ENCODE results near the gene STXBP4. TPM values are rescaled to one million over a fixed set of nuclear protein-coding genes. Genes with fewer than 3 reads are reported as not detected.

STXBP4 gene
- polyA plus RNA-seq, 1 experiment, result 9.7 TPM

- CTCF ChIA-PET, result no interaction called here
- no peak for TF ChIP-seq CTCF (IDR thresholded peaks at IDR 0.05; ENCODE audit: low read depth, low read length)
- Histone ChIP-seq H3K9me3 (ENCODE audit: control insufficient read depth, insufficient read depth, low read length) (no peaks in the 10 kb centered on the region), H3K27ac (ENCODE audit: low read depth, low read length) (no peak overlapping the region), H3K4me3 (ENCODE audit: low read depth, low read length) (no peak overlapping the region), H3K27me3 (ENCODE audit: control insufficient read depth, insufficient read depth, low read length) (no peaks in the 10 kb centered on the region)
- POLR2A ChIA-PET, result interaction anchor here (0.7 kb wide), 1 partner anchor 296 kb away, joined by 3 read pairs; no protein-coding TSS in a partner anchor
- DNase-seq (ENCODE audit: low read depth, low spot score), result no peak
Observed at GRCh38 chr17:55155856-55156560, 187.4 kb downstream of the STXBP4 start.

- no peak for TF ChIP-seq CTCF (IDR thresholded peaks at IDR 0.05; ENCODE audit: low read depth, low read length)
- no peaks in the 10 kb centered on the region for H3K27me3 ChIP-seq (ENCODE audit: control insufficient read depth, insufficient read depth, low read length)
- no peak for DNase-seq (ENCODE audit: low read depth, low spot score)
- no peaks in the 10 kb centered on the region for H3K9me3 ChIP-seq (ENCODE audit: control insufficient read depth, insufficient read depth, low read length)
- CTCF ChIA-PET, result no interaction called here
- H3K4me3 ChIP-seq (ENCODE audit: low read depth, low read length), result no peak overlapping the region
- no peak overlapping the region for H3K27ac ChIP-seq (ENCODE audit: low read depth, low read length)
- POLR2A ChIA-PET, result no interaction called here
Observed at GRCh38 chr17:55157165-55157564, 188.6 kb downstream of the STXBP4 start.

GRCh38 chr17:55158439-55158838 is 189.9 kb downstream of the STXBP4 start:
- H3K27me3 ChIP-seq (ENCODE audit: control insufficient read depth, insufficient read depth, low read length), result no peaks in the 10 kb centered on the region
- no peaks in the 10 kb centered on the region for H3K9me3 ChIP-seq (ENCODE audit: control insufficient read depth, insufficient read depth, low read length)
- no peak for DNase-seq (ENCODE audit: low read depth, low spot score)
- H3K4me3 ChIP-seq (ENCODE audit: low read depth, low read length), result no peak overlapping the region
- POLR2A ChIA-PET, result no interaction called here
- no peak overlapping the region for H3K27ac ChIP-seq (ENCODE audit: low read depth, low read length)
- CTCF ChIA-PET, result no interaction called here
- no peak for TF ChIP-seq CTCF (IDR thresholded peaks at IDR 0.05; ENCODE audit: low read depth, low read length)

GRCh38 chr17:55159251-55159650 is 190.7 kb downstream of the STXBP4 start:
- POLR2A ChIA-PET, result no interaction called here
- CTCF ChIA-PET, result interaction anchor here (0.6 kb wide), 1 partner anchor 165 kb away, joined by 3 read pairs; no protein-coding TSS in a partner anchor
- H3K4me3 ChIP-seq (ENCODE audit: low read depth, low read length), result no peak overlapping the region
- no peaks in the 10 kb centered on the region for H3K27me3 ChIP-seq (ENCODE audit: control insufficient read depth, insufficient read depth, low read length)
- DNase-seq (ENCODE audit: low read depth, low spot score), result no peak
- no peak for TF ChIP-seq CTCF (IDR thresholded peaks at IDR 0.05; ENCODE audit: low read depth, low read length)
- no peaks in the 10 kb centered on the region for H3K9me3 ChIP-seq (ENCODE audit: control insufficient read depth, insufficient read depth, low read length)
- no peak overlapping the region for H3K27ac ChIP-seq (ENCODE audit: low read depth, low read length)

GRCh38 chr17:55160501-55160900 is 191.9 kb downstream of the STXBP4 start:
- ChIA-PET POLR2A (no interaction called here), CTCF (no interaction called here)
- H3K27ac ChIP-seq (ENCODE audit: low read depth, low read length), result no peak overlapping the region
- TF ChIP-seq CTCF (IDR thresholded peaks at IDR 0.05; ENCODE audit: low read depth, low read length), result no peak
- H3K27me3 ChIP-seq (ENCODE audit: control insufficient read depth, insufficient read depth, low read length), result no peaks in the 10 kb centered on the region
- no peak overlapping the region for H3K4me3 ChIP-seq (ENCODE audit: low read depth, low read length)
- DNase-seq (ENCODE audit: low read depth, low spot score), result no peak
- H3K9me3 ChIP-seq (ENCODE audit: control insufficient read depth, insufficient read depth, low read length), result no peaks in the 10 kb centered on the region
